Stimulated activated CD4-positive, alpha-beta T cell treated with anti-CD3 and anti-CD28 coated beads, Interleukin-15, amount 100 ng/mL, for 24 hours (primary cell): ENCODE results near the gene MECR.

ENCODE experiments used
- DNase-seq: peaks from one replicate; pipeline ENCODE4 v3.0.0-alpha.2; 2020

The MECR gene

GRCh38 chr1:29230553-29231378 lies at the start of gene MECR:
Gene MECR, minus strand, starts transcription at chr1:29230934. Its CDS starts 28 bp downstream, at chr1:29230906.
- DNase-seq: peak; percentile 96

GRCh38 chr1:29279951-29280391 lies 49.2 kb upstream of the MECR start:
- DNase-seq: no peak

GRCh38 chr1:29279406-29279805 lies 48.7 kb upstream of the MECR start:
- no peak for DNase-seq

- no peak for DNase-seq
Observed at GRCh38 chr1:29278124-29278523, 47.4 kb upstream of the MECR start.

GRCh38 chr1:29275435-29275834 lies 44.7 kb upstream of the MECR start:
- DNase-seq: no peak

DNA sequence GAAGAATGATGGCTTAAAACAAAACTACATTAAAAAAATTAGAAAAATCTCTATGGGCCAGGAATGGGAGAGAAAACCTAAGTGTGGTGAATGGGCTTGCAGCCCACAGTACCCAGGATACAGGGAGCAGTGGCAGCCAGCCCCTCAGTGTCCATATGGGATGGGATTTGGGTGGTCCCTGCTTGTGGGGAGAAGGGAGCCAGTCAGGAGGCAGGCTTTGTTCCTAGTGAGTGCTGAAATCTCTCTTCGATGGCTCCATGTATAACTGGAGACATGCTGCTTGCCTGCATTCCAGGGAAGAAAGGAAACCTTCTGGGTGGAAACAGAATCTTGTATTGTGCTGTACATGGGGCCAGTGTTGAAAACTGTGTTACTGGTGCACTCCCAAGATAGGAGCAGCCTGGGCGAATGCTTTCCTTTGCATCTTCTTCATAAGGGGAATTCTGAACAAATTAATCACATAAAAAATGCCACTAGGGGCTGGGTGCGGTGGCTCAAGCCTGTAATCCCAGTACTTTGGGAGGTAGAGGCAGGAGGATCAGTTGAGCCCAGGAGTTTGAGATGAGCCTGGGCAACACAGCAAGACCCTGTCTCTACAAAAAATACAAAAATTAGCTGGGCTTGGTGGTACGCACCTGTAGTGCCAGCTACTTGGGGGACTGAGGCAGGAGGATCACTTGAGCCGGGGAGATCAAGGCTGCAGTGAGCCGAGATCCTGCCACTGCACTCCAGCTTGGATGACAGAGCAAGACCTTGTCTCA lies 41.6 kb upstream of the MECR start:
- no peak for DNase-seq

- no peak for DNase-seq
Observed at GRCh38 chr1:29271724-29272123, 41.0 kb upstream of the MECR start.

DNA sequence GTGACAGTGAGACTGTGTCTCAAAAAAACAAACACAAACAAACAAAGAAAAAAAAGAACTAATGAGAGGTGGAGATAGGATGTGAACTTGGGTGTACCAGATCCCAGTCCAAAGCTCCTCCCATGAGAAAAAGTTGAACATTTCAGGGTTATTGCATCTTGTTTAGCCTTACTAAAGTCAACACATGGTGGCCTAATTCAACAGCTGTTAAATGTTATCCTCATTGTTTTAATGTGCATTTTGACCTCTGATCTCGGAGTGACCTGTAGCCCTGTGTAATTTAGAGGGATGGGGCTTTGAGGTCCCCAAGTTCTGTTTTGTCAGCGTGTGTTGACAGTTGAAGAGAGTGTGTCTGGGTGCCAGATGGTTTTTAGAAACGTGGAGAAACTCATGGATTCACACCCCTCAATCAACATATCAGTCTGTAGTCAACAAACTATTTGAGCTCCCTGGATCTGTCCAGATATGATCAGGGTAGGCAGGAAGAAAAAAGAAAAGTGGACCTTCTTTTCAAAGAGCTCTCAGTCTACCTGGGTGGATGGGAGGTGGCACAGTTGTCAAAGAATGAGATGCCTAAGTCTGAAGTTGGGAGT lies 40.3 kb upstream of the MECR start:
- DNase-seq: no peak

GRCh38 chr1:29269382-29269781 lies 38.6 kb upstream of the MECR start:
- no peak for DNase-seq

DNA sequence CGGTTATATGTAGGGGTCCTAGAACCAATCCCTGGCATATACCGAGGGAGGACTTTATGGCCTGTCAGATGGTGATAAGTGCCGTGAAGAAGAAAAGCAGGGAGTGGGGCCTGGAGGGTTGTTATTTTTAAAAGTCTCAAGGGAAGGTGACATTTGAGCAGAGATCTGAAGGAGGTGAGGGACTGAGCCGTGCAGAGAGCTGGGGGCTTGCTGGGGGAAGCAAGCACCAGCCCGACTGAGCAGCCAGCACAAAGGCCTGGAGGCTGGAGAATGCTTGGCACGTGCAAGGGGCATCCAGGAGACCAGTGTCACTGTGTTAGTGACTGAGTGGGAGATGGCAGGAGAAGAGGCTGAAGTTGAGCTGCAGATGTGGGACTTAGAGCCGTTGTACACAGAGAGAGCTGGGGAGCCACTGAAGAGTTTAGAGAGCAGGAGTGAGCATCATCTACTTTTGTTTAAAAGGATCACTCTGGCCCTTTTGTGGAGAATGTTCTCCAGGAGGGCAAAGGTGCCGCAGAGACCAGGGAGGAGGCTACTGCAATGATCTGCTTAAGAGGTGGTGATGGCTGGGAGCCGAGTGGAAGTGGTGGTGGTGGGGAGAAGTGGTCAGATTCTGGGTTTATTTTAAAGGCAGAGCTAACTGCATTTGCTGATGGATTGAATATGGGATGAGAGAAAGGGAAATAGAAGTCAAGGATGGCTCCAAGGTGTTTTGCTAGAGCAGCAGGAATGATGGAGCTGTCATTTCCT lies 36.8 kb upstream of the MECR start:
- DNase-seq: no peak

GRCh38 chr1:29266912-29267311 lies 36.2 kb upstream of the MECR start:
- no peak for DNase-seq

GRCh38 chr1:29264773-29265389 lies 34.1 kb upstream of the MECR start:
- no peak for DNase-seq

DNA sequence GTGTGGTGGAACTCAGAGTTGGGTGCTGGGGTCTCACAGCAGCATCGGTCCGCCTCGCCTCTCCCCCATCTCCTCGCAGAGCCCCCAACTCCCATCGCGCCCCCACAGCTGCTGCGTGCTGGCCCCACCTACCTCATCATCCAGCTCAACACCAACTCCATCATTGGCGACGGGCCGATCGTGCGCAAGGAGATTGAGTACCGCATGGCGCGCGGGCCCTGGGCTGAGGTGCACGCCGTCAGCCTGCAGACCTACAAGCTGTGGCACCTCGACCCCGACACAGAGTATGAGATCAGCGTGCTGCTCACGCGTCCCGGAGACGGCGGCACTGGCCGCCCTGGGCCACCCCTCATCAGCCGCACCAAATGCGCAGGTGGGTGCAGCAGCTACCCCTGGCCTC lies 29.8 kb upstream of the MECR start:
- DNase-seq: no peak

DNA sequence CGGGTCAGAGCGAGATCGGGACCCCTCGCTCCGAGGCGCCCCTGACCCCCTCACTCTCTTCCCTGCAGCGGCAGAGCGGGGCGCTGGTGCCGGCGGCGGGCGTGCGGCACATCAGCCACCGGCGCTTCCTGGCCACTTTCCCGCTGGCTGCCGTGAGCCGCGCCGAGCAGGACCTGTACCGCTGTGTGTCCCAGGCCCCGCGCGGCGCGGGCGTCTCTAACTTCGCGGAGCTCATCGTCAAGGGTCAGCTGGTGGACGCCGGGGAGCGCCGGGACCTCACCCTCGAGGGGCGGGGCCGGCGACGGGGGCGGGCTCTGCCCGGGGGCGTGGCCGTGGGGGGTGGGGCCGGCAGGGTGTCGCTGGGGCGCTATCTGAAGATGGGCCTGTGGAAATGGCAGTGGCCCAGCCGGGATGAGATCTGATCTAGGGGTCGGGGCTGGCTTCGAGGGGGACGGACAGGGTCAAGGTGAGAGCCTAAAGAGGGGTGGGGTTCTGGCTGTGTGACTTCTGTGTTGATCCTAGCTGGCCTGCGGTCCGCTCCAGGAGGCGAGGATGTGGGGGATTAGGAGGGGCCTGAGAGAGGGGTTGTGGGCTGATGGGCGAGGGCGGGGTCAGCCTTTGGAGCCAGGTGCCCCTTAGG lies 29.2 kb upstream of the MECR start:
- DNase-seq: peak; percentile 57

GRCh38 chr1:29258976-29259801 lies 28.5 kb upstream of the MECR start:
- no peak for DNase-seq

- DNase-seq: no peak
Observed at GRCh38 chr1:29258189-29258975, 27.6 kb upstream of the MECR start.

GRCh38 chr1:29256979-29257804 lies 26.5 kb upstream of the MECR start:
- DNase-seq: no peak

DNA sequence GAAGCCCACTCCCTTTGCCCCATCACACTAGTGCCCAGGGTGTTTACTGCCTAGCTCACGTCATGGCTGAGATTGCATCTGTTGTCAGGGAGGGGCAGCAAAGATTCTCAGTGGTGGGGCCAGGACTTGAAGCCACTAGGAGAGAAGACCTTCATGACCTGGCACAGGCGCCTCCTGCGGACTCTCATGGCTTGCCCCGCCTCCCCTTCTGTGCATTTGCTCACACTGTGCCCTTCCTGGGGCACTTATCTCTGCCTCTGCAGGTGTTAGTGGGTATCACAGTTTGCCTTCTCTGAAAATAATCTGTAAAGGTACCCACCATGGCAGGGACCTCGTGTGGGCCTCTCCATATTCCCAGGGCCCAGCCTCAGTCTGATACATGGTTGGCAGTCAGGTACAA lies 25.7 kb upstream of the MECR start:
- DNase-seq: no peak

DNA sequence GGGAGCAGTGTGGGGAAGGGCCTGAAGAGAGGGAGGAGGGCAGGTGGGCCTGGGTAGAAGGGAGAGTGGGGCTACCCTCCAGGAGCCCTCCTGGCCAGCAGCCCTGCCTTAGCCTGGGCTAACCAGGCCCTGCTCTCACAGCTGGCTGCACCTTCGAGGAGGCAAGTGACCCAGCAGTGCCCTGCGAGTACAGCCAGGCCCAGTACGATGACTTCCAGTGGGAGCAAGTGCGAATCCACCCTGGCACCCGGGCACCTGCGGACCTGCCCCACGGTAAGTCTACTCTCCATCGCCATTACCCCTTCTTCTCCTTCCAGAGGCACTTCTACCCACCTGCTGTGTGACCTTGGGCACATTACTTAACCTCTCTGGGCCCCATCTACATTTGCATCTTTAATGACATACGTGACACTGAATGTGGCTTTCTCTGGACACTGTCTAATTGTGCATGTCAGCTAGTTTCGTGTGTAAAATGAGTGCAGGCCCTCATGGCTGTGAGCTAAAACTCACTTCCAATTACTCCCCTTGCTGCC lies 24.5 kb upstream of the MECR start:
- no peak for DNase-seq
